ENCODE measurements around the gene CHI3L1. TPM values are rescaled to one million over a fixed set of nuclear protein-coding genes. Genes with fewer than 3 reads are reported as not detected.

Gene CHI3L1
- total RNA-seq, 1 donor = 273 TPM

DNA sequence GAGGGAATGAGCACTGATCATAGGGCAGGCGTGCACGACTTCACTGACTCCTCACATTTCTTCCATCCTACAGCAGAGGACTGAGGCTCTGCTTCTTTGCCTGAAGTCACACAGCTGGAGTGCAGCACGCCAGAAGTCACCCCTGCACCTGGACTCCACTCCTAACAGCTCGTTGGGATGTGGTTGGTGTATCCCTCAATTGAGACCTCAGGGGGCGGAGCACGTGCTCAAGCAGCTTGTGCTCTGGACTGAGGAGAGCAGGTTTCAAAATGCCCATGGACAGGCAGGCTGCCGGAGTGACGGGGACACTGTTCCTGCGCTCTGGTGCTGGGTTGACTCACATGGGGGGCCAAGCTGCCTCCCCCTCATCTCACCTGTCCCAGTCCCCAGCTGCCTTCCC lies 29.1 kb upstream of the CHI3L1 start:
- no peaks in the 10 kb centered on the region for H3K79me2 ChIP-seq (ENCODE audit: insufficient read depth, low read length)
- no peak overlapping the region for H3K27ac ChIP-seq (ENCODE audit: low read depth, low read length)
- TF ChIP-seq, protein P1, sequence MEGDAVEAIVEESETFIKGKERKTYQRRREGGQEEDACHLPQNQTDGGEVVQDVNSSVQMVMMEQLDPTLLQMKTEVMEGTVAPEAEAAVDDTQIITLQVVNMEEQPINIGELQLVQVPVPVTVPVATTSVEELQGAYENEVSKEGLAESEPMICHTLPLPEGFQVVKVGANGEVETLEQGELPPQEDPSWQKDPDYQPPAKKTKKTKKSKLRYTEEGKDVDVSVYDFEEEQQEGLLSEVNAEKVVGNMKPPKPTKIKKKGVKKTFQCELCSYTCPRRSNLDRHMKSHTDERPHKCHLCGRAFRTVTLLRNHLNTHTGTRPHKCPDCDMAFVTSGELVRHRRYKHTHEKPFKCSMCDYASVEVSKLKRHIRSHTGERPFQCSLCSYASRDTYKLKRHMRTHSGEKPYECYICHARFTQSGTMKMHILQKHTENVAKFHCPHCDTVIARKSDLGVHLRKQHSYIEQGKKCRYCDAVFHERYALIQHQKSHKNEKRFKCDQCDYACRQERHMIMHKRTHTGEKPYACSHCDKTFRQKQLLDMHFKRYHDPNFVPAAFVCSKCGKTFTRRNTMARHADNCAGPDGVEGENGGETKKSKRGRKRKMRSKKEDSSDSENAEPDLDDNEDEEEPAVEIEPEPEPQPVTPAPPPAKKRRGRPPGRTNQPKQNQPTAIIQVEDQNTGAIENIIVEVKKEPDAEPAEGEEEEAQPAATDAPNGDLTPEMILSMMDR (IDR thresholded peaks at IDR 0.05; ENCODE audit: extremely low read depth, low read depth, low read length) = no peak
- H3K4me1 ChIP-seq (ENCODE audit: insufficient read depth, low read length) = peaks cover 6% of the 10 kb centered on the region
- H3K9me3 ChIP-seq (ENCODE audit: low read depth, low read length) = no peaks in the 10 kb centered on the region
- no peak overlapping the region for H3K4me3 ChIP-seq (ENCODE audit: insufficient read depth, low read length)
- H3K4me2 ChIP-seq (ENCODE audit: insufficient read depth, low read length) = no peak overlapping the region
- DNase-seq (ENCODE audit: insufficient read length, low spot score, missing footprints) = no peak
- no peaks in the 10 kb centered on the region for H3K36me3 ChIP-seq (ENCODE audit: insufficient read depth, low read length)
- no peak overlapping the region for H2AFZ ChIP-seq (ENCODE audit: low read length)
- no peaks in the 10 kb centered on the region for H4K20me1 ChIP-seq (ENCODE audit: insufficient read depth, low read length)
- peaks cover 17% of the 10 kb centered on the region for H3K27me3 ChIP-seq (ENCODE audit: insufficient read depth, low read length)

DNA sequence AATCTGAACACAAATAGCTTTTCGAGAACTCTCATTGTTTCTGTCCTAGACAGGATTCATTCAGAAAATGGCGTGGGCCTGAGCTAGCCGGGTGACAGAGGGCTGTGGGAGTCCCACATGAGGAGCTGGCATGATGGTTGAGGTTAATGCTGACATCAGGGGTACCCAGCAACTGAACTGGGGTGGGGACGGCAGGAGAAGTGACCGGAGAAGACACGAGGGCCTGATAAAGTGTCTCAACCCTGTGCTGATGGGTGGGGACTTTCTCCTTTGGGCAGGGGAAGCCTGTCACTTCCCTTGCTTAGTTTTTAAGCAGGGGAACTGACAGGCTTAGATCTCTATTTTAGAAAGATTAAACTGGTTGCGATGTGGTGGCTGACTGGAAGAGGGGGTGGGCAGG lies 28.4 kb upstream of the CHI3L1 start:
- no peak overlapping the region for H3K27ac ChIP-seq (ENCODE audit: low read depth, low read length)
- H3K4me1 ChIP-seq (ENCODE audit: insufficient read depth, low read length) = peaks cover 6% of the 10 kb centered on the region
- no peaks in the 10 kb centered on the region for H3K9me3 ChIP-seq (ENCODE audit: low read depth, low read length)
- TF ChIP-seq, protein P1 (IDR thresholded peaks at IDR 0.05; ENCODE audit: extremely low read depth, low read depth, low read length) = no peak
- peaks cover 12% of the 10 kb centered on the region for H3K27me3 ChIP-seq (ENCODE audit: insufficient read depth, low read length)
- H2AFZ ChIP-seq (ENCODE audit: low read length) = no peak overlapping the region
- H3K4me2 ChIP-seq (ENCODE audit: insufficient read depth, low read length) = no peak overlapping the region
- no peaks in the 10 kb centered on the region for H3K36me3 ChIP-seq (ENCODE audit: insufficient read depth, low read length)
- no peak for DNase-seq (ENCODE audit: insufficient read length, low spot score, missing footprints)
- no peaks in the 10 kb centered on the region for H3K79me2 ChIP-seq (ENCODE audit: insufficient read depth, low read length)
- H3K4me3 ChIP-seq (ENCODE audit: insufficient read depth, low read length) = no peak overlapping the region
- no peaks in the 10 kb centered on the region for H4K20me1 ChIP-seq (ENCODE audit: insufficient read depth, low read length)

DNA sequence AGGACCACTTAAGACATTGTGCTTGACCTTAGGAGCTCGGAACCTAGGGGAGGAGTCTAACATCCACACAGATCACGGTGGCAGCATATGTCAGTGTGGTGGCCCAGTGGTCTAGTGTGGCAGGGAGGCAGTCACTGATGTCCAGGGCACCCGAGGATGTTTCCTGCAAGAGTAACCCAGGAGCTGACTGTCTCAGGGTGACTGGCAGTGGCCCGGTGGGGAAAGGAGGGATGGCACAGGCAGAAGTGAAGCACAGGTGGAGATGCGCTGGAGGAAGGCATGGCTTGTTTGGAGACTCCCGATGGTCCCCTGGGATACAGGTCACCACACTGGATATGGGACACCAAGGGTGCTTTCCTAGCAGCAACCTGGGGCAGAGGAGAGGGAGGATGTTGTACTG lies 26.6 kb upstream of the CHI3L1 start:
- H3K27ac ChIP-seq (ENCODE audit: low read depth, low read length) = no peak overlapping the region
- H3K36me3 ChIP-seq (ENCODE audit: insufficient read depth, low read length) = no peaks in the 10 kb centered on the region
- H3K4me3 ChIP-seq (ENCODE audit: insufficient read depth, low read length) = no peak overlapping the region
- H3K27me3 ChIP-seq (ENCODE audit: insufficient read depth, low read length) = peaks cover 2% of the 10 kb centered on the region
- TF ChIP-seq, protein P1 (IDR thresholded peaks at IDR 0.05; ENCODE audit: extremely low read depth, low read depth, low read length) = no peak
- H3K9me3 ChIP-seq (ENCODE audit: low read depth, low read length) = no peaks in the 10 kb centered on the region
- H4K20me1 ChIP-seq (ENCODE audit: insufficient read depth, low read length) = no peaks in the 10 kb centered on the region
- peaks cover 6% of the 10 kb centered on the region for H3K4me1 ChIP-seq (ENCODE audit: insufficient read depth, low read length)
- no peaks in the 10 kb centered on the region for H3K79me2 ChIP-seq (ENCODE audit: insufficient read depth, low read length)
- DNase-seq (ENCODE audit: insufficient read length, low spot score, missing footprints) = no peak
- H2AFZ ChIP-seq (ENCODE audit: low read length) = no peak overlapping the region
- no peak overlapping the region for H3K4me2 ChIP-seq (ENCODE audit: insufficient read depth, low read length)

DNA sequence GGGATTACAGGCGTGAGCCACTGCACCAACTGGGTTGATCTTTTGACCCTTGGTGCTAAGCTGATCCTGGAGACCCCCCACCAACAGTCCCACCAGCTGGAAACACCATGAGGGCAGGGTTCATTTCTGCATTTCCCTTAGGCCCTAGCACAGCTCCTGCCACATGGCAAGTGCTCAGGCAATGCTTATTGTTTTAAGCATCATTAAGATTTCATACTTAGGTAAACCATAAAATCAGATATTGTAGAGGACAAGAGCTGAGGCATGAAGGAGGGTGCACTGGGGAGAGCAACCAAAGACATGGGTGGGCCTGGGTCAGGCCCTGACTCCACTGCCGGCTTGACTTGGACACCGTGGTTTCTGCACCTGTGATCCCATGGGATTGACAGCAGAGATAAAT lies 25.3 kb upstream of the CHI3L1 start:
- H4K20me1 ChIP-seq (ENCODE audit: insufficient read depth, low read length) = no peaks in the 10 kb centered on the region
- TF ChIP-seq, protein P1 (IDR thresholded peaks at IDR 0.05; ENCODE audit: extremely low read depth, low read depth, low read length) = no peak
- H3K36me3 ChIP-seq (ENCODE audit: insufficient read depth, low read length) = no peaks in the 10 kb centered on the region
- H2AFZ ChIP-seq (ENCODE audit: low read length) = no peak overlapping the region
- H3K27ac ChIP-seq (ENCODE audit: low read depth, low read length) = no peak overlapping the region
- no peak overlapping the region for H3K4me3 ChIP-seq (ENCODE audit: insufficient read depth, low read length)
- no peak overlapping the region for H3K4me2 ChIP-seq (ENCODE audit: insufficient read depth, low read length)
- no peaks in the 10 kb centered on the region for H3K27me3 ChIP-seq (ENCODE audit: insufficient read depth, low read length)
- H3K4me1 ChIP-seq (ENCODE audit: insufficient read depth, low read length) = peaks cover 6% of the 10 kb centered on the region
- no peak for DNase-seq (ENCODE audit: insufficient read length, low spot score, missing footprints)
- no peaks in the 10 kb centered on the region for H3K79me2 ChIP-seq (ENCODE audit: insufficient read depth, low read length)
- H3K9me3 ChIP-seq (ENCODE audit: low read depth, low read length) = no peaks in the 10 kb centered on the region
